Measurements from ENCODE around the gene ADAR.

DNA sequence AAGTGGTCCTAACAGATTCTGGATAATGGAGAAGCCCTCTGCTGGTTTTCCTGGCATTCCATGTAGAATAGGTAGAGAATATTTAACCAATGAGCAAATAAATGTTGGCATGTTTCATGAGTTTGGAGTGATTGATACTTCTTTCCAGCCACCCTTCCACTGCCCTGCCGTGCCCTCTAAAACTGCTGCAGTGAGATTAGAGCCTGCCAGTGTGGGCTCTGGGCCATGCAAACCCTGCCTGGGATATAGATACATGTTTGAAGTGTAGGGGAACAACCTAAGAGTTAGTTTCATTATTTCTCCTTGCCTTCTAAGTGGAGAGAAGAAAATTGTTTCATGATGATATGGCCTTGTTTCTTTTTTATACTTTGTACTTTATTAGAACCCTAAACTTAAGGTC lies 60.0 kb downstream of the ADAR start:
- TF ChIP-seq, protein P1, sequence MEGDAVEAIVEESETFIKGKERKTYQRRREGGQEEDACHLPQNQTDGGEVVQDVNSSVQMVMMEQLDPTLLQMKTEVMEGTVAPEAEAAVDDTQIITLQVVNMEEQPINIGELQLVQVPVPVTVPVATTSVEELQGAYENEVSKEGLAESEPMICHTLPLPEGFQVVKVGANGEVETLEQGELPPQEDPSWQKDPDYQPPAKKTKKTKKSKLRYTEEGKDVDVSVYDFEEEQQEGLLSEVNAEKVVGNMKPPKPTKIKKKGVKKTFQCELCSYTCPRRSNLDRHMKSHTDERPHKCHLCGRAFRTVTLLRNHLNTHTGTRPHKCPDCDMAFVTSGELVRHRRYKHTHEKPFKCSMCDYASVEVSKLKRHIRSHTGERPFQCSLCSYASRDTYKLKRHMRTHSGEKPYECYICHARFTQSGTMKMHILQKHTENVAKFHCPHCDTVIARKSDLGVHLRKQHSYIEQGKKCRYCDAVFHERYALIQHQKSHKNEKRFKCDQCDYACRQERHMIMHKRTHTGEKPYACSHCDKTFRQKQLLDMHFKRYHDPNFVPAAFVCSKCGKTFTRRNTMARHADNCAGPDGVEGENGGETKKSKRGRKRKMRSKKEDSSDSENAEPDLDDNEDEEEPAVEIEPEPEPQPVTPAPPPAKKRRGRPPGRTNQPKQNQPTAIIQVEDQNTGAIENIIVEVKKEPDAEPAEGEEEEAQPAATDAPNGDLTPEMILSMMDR (conservative IDR thresholded peaks at IDR 0.05; ENCODE audit: low read depth, low read length) = no peak
- TF ChIP-seq EZH2 (IDR thresholded peaks at IDR 0.05; ENCODE audit: low read length, unreplicated experiment) = no peak

Data from PC-3 (cell line).